Liver (tissue), 9 donors: ENCODE data around the gene NBEA. TPM values are rescaled to one million over a fixed set of nuclear protein-coding genes. Genes with fewer than 3 reads are reported as not detected.

Source experiments
- DNase-seq: peaks from one replicate; pipeline ENCODE4 v3.0.0-alpha.2; 2017; ENCODE audit warnings: low spot score
- H3K27ac ChIP-seq, 2 donors: one replicate each; pipeline ENCODE4 v1.7.0; 2013; ENCODE audit warnings: inconsistent platforms in 2 of 2, low read length in 2 of 2, control low read depth in 1 of 2, low read depth in 1 of 2, mild to moderate bottlenecking in 1 of 2
- H3K27me3 ChIP-seq, 4 donors: one replicate each; pipeline versions ENCODE4 v1.6.1 to v1.7.0; 2013; ENCODE audit warnings: low read length in 3 of 4, inconsistent platforms in 1 of 4, mild to moderate bottlenecking in 1 of 4, moderate library complexity in 1 of 4; ENCODE audit not compliant: control insufficient read depth in 4 of 4, insufficient read depth in 4 of 4
- H3K36me3 ChIP-seq, 4 donors: one replicate each; pipeline versions ENCODE4 v1.6.1 to v1.7.0; 2013; ENCODE audit warnings: low read length in 3 of 4, mild to moderate bottlenecking in 3 of 4, low read depth in 1 of 4, moderate library complexity in 1 of 4; ENCODE audit not compliant: control insufficient read depth in 4 of 4, insufficient read depth in 3 of 4
- H3K4me1 ChIP-seq, 4 donors: one replicate each; pipeline versions ENCODE4 v1.6.1 to v1.7.0; 2013; ENCODE audit warnings: low read length in 3 of 4, mild to moderate bottlenecking in 3 of 4, moderate library complexity in 1 of 4; ENCODE audit not compliant: control insufficient read depth in 4 of 4, insufficient read depth in 4 of 4
- H3K4me3 ChIP-seq, 3 donors: one replicate each; pipeline versions ENCODE4 v1.6.1 to v1.7.0; 2013; ENCODE audit warnings: low read length in 3 of 3, control low read depth in 1 of 3, low read depth in 1 of 3, mild to moderate bottlenecking in 1 of 3
- H3K9ac ChIP-seq, 2 donors: one replicate each; pipeline ENCODE4 v1.7.0; 2013; ENCODE audit warnings: low read length in 2 of 2, mild to moderate bottlenecking in 2 of 2, moderate library complexity in 2 of 2, control low read depth in 1 of 2, low read depth in 1 of 2
- H3K9me3 ChIP-seq, 4 donors: one replicate each; pipeline versions ENCODE4 v1.6.1 to v1.7.0; 2013; ENCODE audit warnings: low read length in 3 of 4; ENCODE audit not compliant: control insufficient read depth in 4 of 4
- ATF3 ChIP-seq: IDR thresholded peaks from 2 replicates; pipeline ENCODE4 v1.6.1; 2016; ENCODE audit warnings: antibody characterized with exemption
- CTCF ChIP-seq: fragments of 150-350 bp; IDR thresholded peaks from 2 replicates; pipeline ENCODE4 v1.5.1; 2017; ENCODE audit warnings: improper control_type of control experiment, low read depth, low read length; ENCODE audit not compliant: missing input control
- EGR1 ChIP-seq, 2 donors: IDR thresholded peaks; 2 replicates each; pipeline ENCODE4 v1.6.1; 2016 to 2018; ENCODE audit warnings: antibody characterized with exemption in 2 of 2, low read depth in 2 of 2
- FOXA1 ChIP-seq: IDR thresholded peaks from 2 replicates; pipeline ENCODE4 v1.6.1; 2016; ENCODE audit warnings: antibody characterized with exemption
- FOXA2 ChIP-seq: IDR thresholded peaks from 2 replicates; pipeline ENCODE4 v1.6.1; 2016; ENCODE audit warnings: antibody characterized with exemption
- GABPA ChIP-seq, 2 donors: IDR thresholded peaks in 1 of 2; conservative IDR thresholded peaks in 1 of 2; 2 replicates each; pipeline ENCODE4 v1.6.1; 2016; ENCODE audit warnings: antibody characterized with exemption in 2 of 2, mild to moderate bottlenecking in 1 of 2, moderate library complexity in 1 of 2
- HNF4A ChIP-seq, 2 donors: conservative IDR thresholded peaks; 2 replicates each; pipeline ENCODE4 v1.6.1; 2016; ENCODE audit warnings: antibody characterized with exemption in 2 of 2, mild to moderate bottlenecking in 2 of 2
- HNF4G ChIP-seq: IDR thresholded peaks from 2 replicates; pipeline ENCODE4 v1.6.1; 2016; ENCODE audit warnings: antibody characterized with exemption
- JUND ChIP-seq, 2 donors: IDR thresholded peaks; 2 replicates each; pipeline ENCODE4 v1.6.1; 2016; ENCODE audit warnings: antibody characterized with exemption in 2 of 2
- MAX ChIP-seq: IDR thresholded peaks from 2 replicates; pipeline ENCODE4 v1.6.1; 2016; ENCODE audit warnings: antibody characterized with exemption
- NR2F2 ChIP-seq: IDR thresholded peaks from 2 replicates; pipeline ENCODE4 v1.6.1; 2016; ENCODE audit warnings: antibody characterized with exemption
- RAD21 ChIP-seq, 2 donors: IDR thresholded peaks; 2 replicates each; pipeline ENCODE4 v1.6.1; 2016; ENCODE audit warnings: antibody characterized with exemption in 2 of 2, mild to moderate bottlenecking in 2 of 2
- REST ChIP-seq: IDR thresholded peaks from 2 replicates; pipeline ENCODE4 v1.6.1; 2016; ENCODE audit warnings: antibody characterized with exemption, mild to moderate bottlenecking
- RXRA ChIP-seq, 2 donors: IDR thresholded peaks; 2 replicates each; pipeline ENCODE4 v1.6.1; 2017 to 2018; ENCODE audit warnings: antibody characterized with exemption in 2 of 2, mild to moderate bottlenecking in 1 of 2
- SP1 ChIP-seq: IDR thresholded peaks from 2 replicates; pipeline ENCODE4 v1.6.1; 2018; ENCODE audit warnings: antibody characterized with exemption, mild to moderate bottlenecking
- TAF1 ChIP-seq: conservative IDR thresholded peaks from 2 replicates; pipeline ENCODE4 v1.6.1; 2016; ENCODE audit warnings: antibody characterized with exemption, mild to moderate bottlenecking
- YY1 ChIP-seq: IDR thresholded peaks from 2 replicates; pipeline ENCODE4 v1.6.1; 2016; ENCODE audit warnings: antibody characterized with exemption, mild to moderate bottlenecking
- ZBTB33 ChIP-seq: IDR thresholded peaks from 2 replicates; pipeline ENCODE4 v1.6.1; 2016; ENCODE audit warnings: antibody characterized with exemption
- WGBS: extraction: QIAGEN DNeasy Blood & Tissue Kit; methylation state at CpG from one replicate; pipeline ENCODE4 v1.1.7; 2013; 5-methylcytosine and 5-hydroxymethylcytosine counted together
- polyA plus RNA-seq, 2 donors: library from polyadenylated mRNA; stranded (reverse) in 1 of 2; unstranded in 1 of 2; fragments of 200-250 nt in 1 of 2; fragments of >200 nt in 1 of 2; fragmentation: Nextera tagmentation in 1 of 2; extraction: Ambion mirVana in 1 of 2; gene quantifications; one replicate each; pipeline versions ENCODE4 v1.2.1 to v1.2.3, GENCODE V29; 2013 to 2015
- total RNA-seq, 2 donors: library from RNA; depleted of rRNA; stranded (reverse); fragments of >200 nt; gene quantifications; one replicate each; pipeline ENCODE4 v1.2.3, GENCODE V29; 2014
- donor health status: healthy.
- donor health status: healthy.
- donor health status: healthy.
- donor health status: healthy.
- donor health status: healthy.

Gene NBEA
- total and polyA plus RNA-seq, 4 donors, result 0.24 to 3.5 (median 1.4) TPM

GRCh38 chr13:35593651-35594050 lies 651.6 kb downstream of the NBEA start:
- H3K9me3 ChIP-seq, result no peaks in the 10 kb centered on the region
- DNase-seq, result no peak
- no peak overlapping the region for H3K4me3 ChIP-seq
- H3K27ac ChIP-seq, result no peak overlapping the region
- H3K27me3 ChIP-seq, result no peaks in the 10 kb centered on the region
- no peaks in the 10 kb centered on the region for H3K36me3 ChIP-seq
- TF ChIP-seq HNF4A (conservative IDR thresholded peaks at IDR 0.05) (no peak), ZBTB33 (no peak), HNF4G (no peak), MAX (no peak), TAF1 (no peak), NR2F2 (no peak), JUND (IDR thresholded peaks at IDR 0.05) (no peak), SP1 (no peak), YY1 (no peak), GABPA (IDR thresholded peaks at IDR 0.05 in 1 of 2, conservative IDR thresholded peaks at IDR 0.05 in 1 of 2) (no peak), CTCF (no peak), REST (no peak), EGR1 (IDR thresholded peaks at IDR 0.05; ENCODE audit: low read depth in 2 of 2) (no peak), RXRA (IDR thresholded peaks at IDR 0.05) (no peak)
- no peaks in the 10 kb centered on the region for H3K4me1 ChIP-seq
- WGBS, result 94% methylated on average over 3 of the region's 3 CpGs
- H3K9ac ChIP-seq, result no peak overlapping the region

GRCh38 chr13:35594096-35594495 lies 652.0 kb downstream of the NBEA start:
- Histone ChIP-seq H3K27me3 (no peaks in the 10 kb centered on the region), H3K9ac (no peak overlapping the region), H3K4me1 (no peaks in the 10 kb centered on the region), H3K36me3 (no peaks in the 10 kb centered on the region), H3K4me3 (no peak overlapping the region), H3K27ac (no peak overlapping the region), H3K9me3 (no peaks in the 10 kb centered on the region)
- WGBS, result 93% methylated on average over 1 of the region's 1 CpG
- no peak for DNase-seq
- TF ChIP-seq JUND (IDR thresholded peaks at IDR 0.05) (no peak), HNF4G (no peak), YY1 (no peak), EGR1 (IDR thresholded peaks at IDR 0.05; ENCODE audit: low read depth in 2 of 2) (no peak), TAF1 (no peak), HNF4A (conservative IDR thresholded peaks at IDR 0.05) (no peak), FOXA1 (no peak), SP1 (no peak), RAD21 (IDR thresholded peaks at IDR 0.05) (no peak), ZBTB33 (no peak), RXRA (IDR thresholded peaks at IDR 0.05) (no peak), ATF3 (no peak), GABPA (IDR thresholded peaks at IDR 0.05 in 1 of 2, conservative IDR thresholded peaks at IDR 0.05 in 1 of 2) (no peak), FOXA2 (no peak), NR2F2 (no peak), MAX (no peak), REST (no peak)
